Retina (tissue), 1 donor: ENCODE results near the gene SDK2.
A peak's percentile ranks its signal among the peaks of the same experiment; 100 is the strongest.

ENCODE experiments used
- DNase-seq: peaks from one replicate; pipeline ENCODE4 v3.0.0-alpha.2; 2016

SDK2 gene

DNA sequence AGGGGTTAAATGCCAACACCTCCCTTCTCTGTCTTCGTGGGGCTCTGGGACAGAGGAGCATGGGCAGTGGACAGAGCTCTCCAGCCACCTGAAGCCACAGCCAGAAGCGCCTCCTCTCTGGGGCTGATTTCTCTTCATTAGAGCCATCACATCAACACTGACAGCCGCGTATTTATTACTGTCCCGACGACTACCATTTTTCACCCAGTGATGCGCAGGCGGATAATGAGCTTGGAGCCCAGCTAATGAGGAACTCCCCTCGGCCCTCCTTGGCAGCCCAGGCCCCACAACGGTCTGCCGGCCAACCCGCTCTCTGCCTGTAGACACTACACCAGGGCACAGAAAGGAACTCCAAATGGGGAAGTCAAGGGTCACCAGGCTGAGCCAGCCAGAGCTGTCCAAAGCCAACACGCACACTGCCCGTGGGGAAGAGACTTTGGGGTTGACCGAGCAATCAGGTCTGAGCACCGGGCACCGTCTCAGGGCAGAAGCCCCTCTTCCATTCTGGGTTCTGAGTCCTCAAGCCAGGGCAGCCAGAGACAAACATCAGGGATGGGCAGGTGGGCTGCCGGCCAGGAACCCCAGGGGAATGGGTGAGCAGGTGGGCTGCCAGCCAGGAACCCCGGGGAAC is 13.2 kb downstream of the SDK2 start:
- peak; percentile 92 for DNase-seq

DNA sequence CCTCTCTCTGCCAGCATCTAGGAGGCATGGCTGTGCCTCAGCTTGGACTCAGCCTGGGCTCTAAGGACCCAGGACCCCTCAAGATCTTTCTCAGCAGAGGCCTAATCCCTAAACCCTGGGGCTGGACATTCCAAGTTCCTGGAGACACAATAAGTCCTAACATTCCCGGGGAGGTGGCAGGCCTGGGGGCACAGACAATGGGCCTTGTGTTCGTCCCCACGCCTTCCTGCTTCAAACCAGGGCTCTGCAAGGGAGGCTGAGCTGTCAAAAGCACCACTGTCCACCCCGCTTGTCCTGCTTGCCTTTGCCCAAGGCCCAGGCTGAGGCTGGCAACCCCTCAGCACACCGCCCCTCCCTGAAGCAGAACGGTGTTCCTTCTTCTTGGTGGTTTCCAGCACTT is 13.7 kb downstream of the SDK2 start:
- no peak for DNase-seq

- no peak for DNase-seq
Observed at GRCh38 chr17:73628642-73629552, 15.3 kb downstream of the SDK2 start.

GRCh38 chr17:73625991-73626673 is 18.1 kb downstream of the SDK2 start:
- peak; percentile 67 for DNase-seq

GRCh38 chr17:73625006-73625405 is 19.2 kb downstream of the SDK2 start:
- no peak for DNase-seq

GRCh38 chr17:73624496-73624988 is 19.7 kb downstream of the SDK2 start:
- DNase-seq: no peak

- DNase-seq: peak; percentile 43
Observed at GRCh38 chr17:73623818-73624217, 20.4 kb downstream of the SDK2 start.

DNA sequence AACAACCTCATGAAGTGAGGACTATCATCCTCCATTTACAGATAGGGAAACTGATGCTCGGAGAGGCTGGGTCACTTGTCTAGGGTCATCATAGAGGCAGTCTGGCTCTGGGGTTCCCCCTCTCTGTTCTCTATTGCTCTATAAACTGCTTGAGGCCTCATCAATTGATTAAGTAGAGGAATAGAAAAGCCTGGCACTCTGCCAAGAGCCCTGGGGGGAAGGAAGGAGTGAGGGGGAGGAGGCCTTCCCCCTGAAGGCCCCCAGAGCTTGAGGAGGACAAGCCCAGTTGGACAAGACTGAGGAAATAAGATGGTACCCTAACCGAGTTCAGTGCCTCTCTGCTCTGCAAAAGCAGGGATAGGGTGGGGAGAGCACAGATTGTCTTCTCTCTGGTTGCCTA is 21.0 kb downstream of the SDK2 start:
- DNase-seq: peak; percentile 39

- no peak for DNase-seq
Observed at GRCh38 chr17:73622381-73622780, 21.9 kb downstream of the SDK2 start.

DNA sequence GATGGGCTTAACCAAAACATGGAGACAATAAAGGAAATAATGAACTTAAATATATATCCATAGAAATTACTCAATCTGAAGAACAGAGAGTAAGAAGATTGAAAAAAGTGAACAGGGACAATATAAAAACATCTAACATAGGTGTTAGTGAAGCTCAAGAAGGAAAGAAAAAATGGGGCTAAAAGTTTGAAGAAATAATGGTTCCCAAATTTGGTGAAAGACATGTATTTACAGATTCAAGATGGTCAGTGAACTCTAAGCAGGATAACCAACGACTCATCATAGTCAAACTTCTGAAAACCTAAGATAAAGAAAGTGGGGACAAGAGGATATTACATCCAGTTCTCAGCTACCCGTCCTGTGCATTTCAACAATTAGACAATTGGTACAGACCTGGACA is 22.6 kb downstream of the SDK2 start:
- DNase-seq: no peak

GRCh38 chr17:73620414-73620813 is 23.8 kb downstream of the SDK2 start:
- no peak for DNase-seq

- peak; percentile 51 for DNase-seq
Observed at GRCh38 chr17:73617501-73617900, 26.7 kb downstream of the SDK2 start.

GRCh38 chr17:73616873-73617404 is 27.3 kb downstream of the SDK2 start:
- DNase-seq: no peak

GRCh38 chr17:73616120-73616872 is 27.9 kb downstream of the SDK2 start:
- DNase-seq: peak; percentile 44

- DNase-seq: no peak
Observed at GRCh38 chr17:73614256-73614655, 30.0 kb downstream of the SDK2 start.

- DNase-seq: peak; percentile 84
Observed at GRCh38 chr17:73613271-73614233, 30.7 kb downstream of the SDK2 start.

- DNase-seq: no peak
Observed at GRCh38 chr17:73612031-73612472, 32.2 kb downstream of the SDK2 start.

- no peak for DNase-seq
Observed at GRCh38 chr17:73611630-73612029, 32.6 kb downstream of the SDK2 start.

DNA sequence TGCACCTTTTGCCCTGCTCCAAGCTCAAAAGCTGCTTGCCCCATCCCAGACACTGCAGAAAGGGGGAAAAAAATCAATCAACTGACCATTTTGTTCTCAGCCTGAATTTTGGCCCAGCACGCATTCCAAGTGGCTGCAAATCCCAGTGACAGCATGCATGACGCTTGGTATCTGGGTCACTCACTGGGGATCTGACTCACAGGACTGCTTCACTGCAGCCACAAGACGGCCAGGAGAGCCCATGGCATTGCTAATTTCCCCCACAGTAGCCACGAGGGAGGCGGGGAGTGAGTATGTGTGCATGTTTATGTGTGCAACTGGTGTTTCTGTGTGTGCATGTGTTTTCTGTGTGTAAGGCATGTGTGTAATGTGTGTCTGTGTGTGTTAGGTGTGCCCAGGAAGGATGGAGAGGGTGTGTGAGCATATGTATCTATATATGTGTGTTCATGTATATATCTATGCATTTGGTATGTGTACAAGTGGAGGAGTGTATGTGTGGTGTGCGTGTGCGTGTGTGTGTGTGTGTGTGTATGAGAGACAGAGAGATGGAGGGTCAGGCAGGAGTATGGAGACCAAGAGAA is 33.8 kb downstream of the SDK2 start:
- peak; percentile 74 for DNase-seq

- DNase-seq: no peak
Observed at GRCh38 chr17:73609758-73610157, 34.5 kb downstream of the SDK2 start.

DNA sequence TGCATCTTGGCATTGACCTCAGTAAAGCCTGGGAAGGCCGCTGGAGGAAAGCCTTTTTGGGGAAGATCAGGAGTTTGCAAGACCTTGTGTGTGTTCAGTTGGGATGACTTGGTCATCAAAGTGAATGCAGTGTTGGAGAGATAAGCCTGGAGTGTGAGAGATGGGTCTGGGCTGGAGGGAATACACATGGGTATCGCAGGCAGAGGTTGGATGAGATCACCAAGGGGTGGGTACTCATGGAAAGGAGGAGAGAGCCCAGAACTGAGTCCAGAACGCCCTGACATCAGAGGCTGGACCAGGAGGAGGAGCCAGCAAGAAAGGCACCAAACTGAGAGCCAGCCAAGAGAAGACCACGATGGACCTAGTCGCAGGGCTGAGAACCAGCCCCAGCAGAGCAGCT is 35.2 kb downstream of the SDK2 start:
- no peak for DNase-seq
